H1 (cell line): ENCODE results near the gene HENMT1. TPM values are rescaled to one million over a fixed set of nuclear protein-coding genes. Genes with fewer than 3 reads are reported as not detected.
A peak's percentile ranks its signal among the peaks of the same experiment; 100 is the strongest.
"Not testable (repeated sequence)": the region's sequence is repeated elsewhere in the genome, so short reads cannot be mapped to it uniquely, and the experiment has no call there.

ENCODE experiments used
- CTCF ChIA-PET: fragments of 300-600 bp; sonication (Branson Sonifier 250); formaldehyde crosslinking; loops from one replicate; lab custom pipeline; 2021; ENCODE audit not compliant: partially characterized antibody; lab: Charles Lee
- POLR2A ChIA-PET: fragments of 300-600 bp; sonication (Branson Sonifier 250); formaldehyde crosslinking; loops from one replicate; lab custom pipeline; 2021; ENCODE audit warnings: inconsistent platforms; ENCODE audit not compliant: partially characterized antibody; lab: Charles Lee
- DNase-seq, 2 experiments: peaks; one replicate each; pipeline versions ENCODE4 v3.0.0 to v3.0.0-alpha.2; 2010 to 2022; ENCODE audit warnings: low spot score in 2 of 2, low read depth in 1 of 2, mixed read lengths in 1 of 2
- FAIRE-seq: peaks from 2 replicates; lab custom pipeline; 2011; peaks lifted over from hg19 to GRCh38; lab: Jason Lieb, UNC
- H2AFZ ChIP-seq: 2 replicates; pipeline ENCODE4 v1.8.1; 2012; ENCODE audit warnings: low read length, inconsistent platforms
- H2AK5ac ChIP-seq: 2 replicates; pipeline ENCODE4 v1.6.1; 2013; ENCODE audit warnings: low read depth, low read length
- H2BK120ac ChIP-seq: replicated peaks from 2 replicates; pipeline ENCODE3; 2013; ENCODE audit warnings: low read depth, low read length, inconsistent platforms
- H2BK12ac ChIP-seq: 2 replicates; pipeline ENCODE4 v1.6.1; 2013; ENCODE audit warnings: low read depth, low read length
- H2BK15ac ChIP-seq: 2 replicates; pipeline ENCODE4 v1.6.1; 2013; ENCODE audit warnings: low read length
- H2BK20ac ChIP-seq: 2 replicates; pipeline ENCODE4 v1.6.1; 2013; ENCODE audit warnings: low read length
- H2BK5ac ChIP-seq: 2 replicates; pipeline ENCODE4 v1.6.1; 2013; ENCODE audit warnings: low read depth, low read length
- H3K14ac ChIP-seq: 2 replicates; pipeline ENCODE4 v1.6.1; 2013; ENCODE audit warnings: inconsistent platforms; ENCODE audit not compliant: insufficient read length
- H3K18ac ChIP-seq: 2 replicates; pipeline ENCODE4 v1.6.1; 2013; ENCODE audit warnings: low read length; ENCODE audit errors: extremely low read depth
- H3K23ac ChIP-seq: 2 replicates; pipeline ENCODE4 v1.6.1; 2013; ENCODE audit warnings: inconsistent platforms; ENCODE audit not compliant: insufficient read length
- H3K23me2 ChIP-seq: 2 replicates; pipeline ENCODE4 v1.6.1; 2013; ENCODE audit warnings: low read depth, low read length
- H3K27ac ChIP-seq: 2 replicates; pipeline ENCODE4 v1.6.1; 2011; ENCODE audit warnings: low read depth, low read length, inconsistent platforms
- H3K27me3 ChIP-seq, 4 experiments: replicated peaks in 1 of 4; 1 replicate in 1 of 4; 2 replicates in 3 of 4; pipeline versions ENCODE4 v1.6.1 to v1.8.1; 2011 to 2013; ENCODE audit warnings: low read length in 3 of 4, mild to moderate bottlenecking in 3 of 4, inconsistent platforms in 2 of 4, mixed read lengths in 2 of 4, moderate library complexity in 1 of 4; ENCODE audit not compliant: control insufficient read depth in 3 of 4, insufficient read depth in 3 of 4; ENCODE audit errors: extremely low read depth in 1 of 4
- H3K36me3 ChIP-seq, 4 experiments: 2 replicates each; pipeline versions ENCODE4 v1.6.1 to v1.8.1; 2011 to 2013; ENCODE audit warnings: mild to moderate bottlenecking in 4 of 4, low read length in 3 of 4, moderate library complexity in 2 of 4, control low read depth in 1 of 4, inconsistent platforms in 1 of 4; ENCODE audit not compliant: insufficient read depth in 4 of 4, control insufficient read depth in 2 of 4
- H3K4ac ChIP-seq: replicated peaks from 2 replicates; pipeline ENCODE3; 2013; ENCODE audit warnings: low read length, low read depth, mixed read lengths, inconsistent platforms; ENCODE audit not compliant: insufficient read length
- H3K4me1 ChIP-seq, 4 experiments: replicated peaks in 1 of 4; 1 replicate in 1 of 4; 2 replicates in 3 of 4; pipeline versions ENCODE4 v1.6.1 to v1.8.1; 2011 to 2013; ENCODE audit warnings: low read length in 3 of 4, inconsistent platforms in 2 of 4, mixed read lengths in 1 of 4; ENCODE audit not compliant: insufficient read depth in 4 of 4, control insufficient read depth in 3 of 4
- H3K4me2 ChIP-seq, 2 experiments: 2 replicates each; pipeline versions ENCODE4 v1.6.1 to v1.8.1; 2011 to 2013; ENCODE audit warnings: low read depth in 2 of 2, low read length in 2 of 2, control low read depth in 1 of 2, inconsistent platforms in 1 of 2, mild to moderate bottlenecking in 1 of 2; ENCODE audit not compliant: insufficient read depth in 1 of 2
- H3K4me3 ChIP-seq, 4 experiments: fragments of 200-600, 300-600 bp in 1 of 4; sonication (generic), shearing (Covaris generic), sonication (Bioruptor Twin) in 1 of 4; 2 replicates each; pipeline versions ENCODE4 v1.5.1 to v1.8.1; 2011 to 2016; ENCODE audit warnings: low read length in 4 of 4, low read depth in 3 of 4, control low read depth in 2 of 4, inconsistent platforms in 2 of 4, mild to moderate bottlenecking in 2 of 4, mixed read lengths in 1 of 4, moderate library complexity in 1 of 4; ENCODE audit not compliant: insufficient read depth in 2 of 4; ENCODE audit errors: extremely low read depth in 1 of 4
- H3K56ac ChIP-seq: replicated peaks from 2 replicates; pipeline ENCODE3; 2013; ENCODE audit warnings: low read depth, mild to moderate bottlenecking, mixed read lengths, low read length, inconsistent platforms; ENCODE audit not compliant: insufficient read length
- H3K79me1 ChIP-seq: 2 replicates; pipeline ENCODE4 v1.6.1; 2013; ENCODE audit warnings: low read depth, low read length, control low read depth
- H3K79me2 ChIP-seq, 2 experiments: 2 replicates each; pipeline versions ENCODE4 v1.6.1 to v1.8.1; 2012 to 2013; ENCODE audit warnings: low read length in 2 of 2, mild to moderate bottlenecking in 2 of 2, inconsistent platforms in 1 of 2; ENCODE audit not compliant: insufficient read depth in 2 of 2, control insufficient read depth in 1 of 2
- H3K9ac ChIP-seq, 4 experiments: replicated peaks in 1 of 4; 1 replicate in 1 of 4; 2 replicates in 3 of 4; pipeline versions ENCODE4 v1.6.1 to v1.8.1; 2011 to 2013; ENCODE audit warnings: low read depth in 3 of 4, low read length in 3 of 4, control low read depth in 2 of 4, mild to moderate bottlenecking in 2 of 4, moderate library complexity in 2 of 4, inconsistent platforms in 1 of 4; ENCODE audit errors: extremely low read depth in 1 of 4
- H3K9me3 ChIP-seq, 2 experiments: 2 replicates each; pipeline versions ENCODE4 v1.6.1 to v1.8.1; 2012 to 2013; ENCODE audit warnings: mild to moderate bottlenecking in 2 of 2, moderate library complexity in 2 of 2, control low read depth in 1 of 2, inconsistent platforms in 1 of 2, low read depth in 1 of 2, low read length in 1 of 2, mixed read lengths in 1 of 2; ENCODE audit not compliant: insufficient read depth in 2 of 2
- H4K20me1 ChIP-seq, 2 experiments: replicated peaks in 1 of 2; 2 replicates each; pipeline versions ENCODE3 to v1.8.1; 2011 to 2013; ENCODE audit warnings: inconsistent platforms in 2 of 2, low read length in 2 of 2, mild to moderate bottlenecking in 1 of 2; ENCODE audit not compliant: insufficient read depth in 2 of 2, control insufficient read depth in 1 of 2
- H4K5ac ChIP-seq: 2 replicates; pipeline ENCODE4 v1.6.1; 2013; ENCODE audit warnings: low read length, low read depth, mixed read lengths, inconsistent platforms; ENCODE audit not compliant: insufficient read length
- H4K8ac ChIP-seq: 2 replicates; pipeline ENCODE4 v1.8.0; 2013; ENCODE audit warnings: mild to moderate bottlenecking, moderate library complexity, low read length, inconsistent platforms; ENCODE audit not compliant: insufficient read depth; ENCODE audit errors: extremely low read depth
- H4K91ac ChIP-seq: replicated peaks from 2 replicates; pipeline ENCODE3; 2013; ENCODE audit warnings: low read length, mixed read lengths, inconsistent platforms; ENCODE audit not compliant: insufficient read length
- SRF ChIP-seq: IDR thresholded peaks from 2 replicates; pipeline ENCODE4 v1.6.1; 2011; ENCODE audit warnings: mild to moderate bottlenecking, low read depth, low read length, moderate library complexity
- TAF1 ChIP-seq: IDR thresholded peaks from 2 replicates; pipeline ENCODE4 v1.6.1; 2011; ENCODE audit warnings: mild to moderate bottlenecking, low read depth, low read length
- WGBS, 2 experiments: shearing (Covaris generic) in 1 of 2; methylation state at CpG; one replicate each; pipeline versions ENCODE4 v1.1.6 to v1.1.7; 2013 to 2015; ENCODE audit warnings: low lambda C conversion rate in 2 of 2, mixed read lengths in 2 of 2, inconsistent platforms in 1 of 2, low coverage in 1 of 2, missing lambda C conversion rate in 1 of 2; ENCODE audit not compliant: insufficient replicate concordance in 2 of 2, insufficient coverage in 1 of 2, insufficient read length in 1 of 2; ENCODE audit errors: extremely low coverage in 1 of 2, missing lambda C conversion rate in 1 of 2; 5-methylcytosine and 5-hydroxymethylcytosine counted together
- polyA plus RNA-seq, 7 experiments: library from polyadenylated mRNA; depleted of rRNA in 3 of 7; stranded (reverse) in 5 of 7; unstranded in 2 of 7; fragments of >200 nt in 5 of 7; fragments of 200-250 nt in 2 of 7; gene quantifications; 1 replicate in 5 of 7; 2 replicates in 1 of 7; 4 replicates in 1 of 7; pipeline versions ENCODE4 v1.2.1 to v1.2.3, GENCODE V29; 2011 to 2013; ENCODE audit warnings: missing spikeins in 2 of 7, mixed read lengths in 2 of 7
- total RNA-seq: library from RNA; stranded (reverse); fragmentation: NEBNext Ultra II Directional; extraction: Animal tissue kit (Norgen Biotek cat#: 25700); gene quantifications from 2 replicates; pipeline ENCODE4 v1.2.1, GENCODE V29; 2021

The HENMT1 gene
- total and polyA plus RNA-seq, 2 of the 8 experiments (the other 6 are each of a cell fraction or from before 2014, with no cell fraction given), result 2.9 to 5.6 TPM

GRCh38 chr1:108681701-108682100 is 20.8 kb upstream of the HENMT1 start:
- H3K14ac ChIP-seq, H4K91ac ChIP-seq, FAIRE-seq, H2BK120ac ChIP-seq, H3K4ac ChIP-seq, DNase-seq, H2AK5ac ChIP-seq, H2BK20ac ChIP-seq, H2BK5ac ChIP-seq, H3K23me2 ChIP-seq, H4K20me1 ChIP-seq, H3K23ac ChIP-seq, H4K5ac ChIP-seq, H3K27me3 ChIP-seq, H2BK15ac ChIP-seq, H4K8ac ChIP-seq, H3K9ac ChIP-seq, H3K4me3 ChIP-seq, H3K79me1 ChIP-seq, H3K36me3 ChIP-seq, H3K18ac ChIP-seq, H2BK12ac ChIP-seq, H3K9me3 ChIP-seq, H3K56ac ChIP-seq, H3K4me2 ChIP-seq, H2AFZ ChIP-seq, H3K79me2 ChIP-seq: not testable (repeated sequence)
- Histone ChIP-seq H3K27ac (0 out of 2 replicates have a peak overlapping the region, but pooled peaks have one; percentile 27), H3K4me1 (peaks cover 2 to 11% (median 5%) of the 10 kb centered on the region in 4 experiments; a peak in 4 of 7 replicates)
- WGBS, 2 experiments, result 81% methylated on average over 4 of the region's 4 CpGs; no CpG with 5 or more reads in 1 of the 2 experiments
- TF ChIP-seq SRF, result peak; percentile 86; the same call in 1 of the 2 replicates
- TF ChIP-seq TAF1, result peak; percentile 25; the same call in 1 of the 2 replicates
- CTCF ChIA-PET, result interaction anchor here (0.6 kb wide), 1 partner anchor 1339 kb away, joined by 3 read pairs; no protein-coding TSS in a partner anchor
- POLR2A ChIA-PET, result interaction anchor here (1.3 to 6.0 kb wide), 8 partner anchors 9 to 31 kb away, joined by 3 to 74 read pairs (median 7); partner anchors contain the start of genes FNDC7, HENMT1 and PRPF38B
